ENCODE measurements around the gene IFIT5. TPM values are rescaled to one million over a fixed set of nuclear protein-coding genes. Genes with fewer than 3 reads are reported as not detected.

The IFIT5 gene
- total RNA-seq (10 to 100 TPM in 6 of 9 donors, 1 to 10 TPM in 3; 5.4 to 21.0 (median 10.4) TPM), polyA plus RNA-seq (1 to 10 TPM; 5.4 to 9.3 TPM)
- long read RNA-seq, donor 1, full-length matches to known transcripts = 23 of 24 reads
- long read RNA-seq, donor 1, partial matches to known transcripts = 0 of 24 reads
- long read RNA-seq, donor 1, other reads (novel, unspliced or antisense) = 1 of 24 reads
- long read RNA-seq, donor 2, full-length matches to known transcripts = 66 of 73 reads
- long read RNA-seq, donor 2, partial matches to known transcripts = 0 of 73 reads
- long read RNA-seq, donor 2, other reads (novel, unspliced or antisense) = 7 of 73 reads
- long read RNA-seq, donor 3, full-length matches to known transcripts = 24 of 26 reads
- long read RNA-seq, donor 3, partial matches to known transcripts = 0 of 26 reads
- long read RNA-seq, donor 3, other reads (novel, unspliced or antisense) = 2 of 26 reads

DNA sequence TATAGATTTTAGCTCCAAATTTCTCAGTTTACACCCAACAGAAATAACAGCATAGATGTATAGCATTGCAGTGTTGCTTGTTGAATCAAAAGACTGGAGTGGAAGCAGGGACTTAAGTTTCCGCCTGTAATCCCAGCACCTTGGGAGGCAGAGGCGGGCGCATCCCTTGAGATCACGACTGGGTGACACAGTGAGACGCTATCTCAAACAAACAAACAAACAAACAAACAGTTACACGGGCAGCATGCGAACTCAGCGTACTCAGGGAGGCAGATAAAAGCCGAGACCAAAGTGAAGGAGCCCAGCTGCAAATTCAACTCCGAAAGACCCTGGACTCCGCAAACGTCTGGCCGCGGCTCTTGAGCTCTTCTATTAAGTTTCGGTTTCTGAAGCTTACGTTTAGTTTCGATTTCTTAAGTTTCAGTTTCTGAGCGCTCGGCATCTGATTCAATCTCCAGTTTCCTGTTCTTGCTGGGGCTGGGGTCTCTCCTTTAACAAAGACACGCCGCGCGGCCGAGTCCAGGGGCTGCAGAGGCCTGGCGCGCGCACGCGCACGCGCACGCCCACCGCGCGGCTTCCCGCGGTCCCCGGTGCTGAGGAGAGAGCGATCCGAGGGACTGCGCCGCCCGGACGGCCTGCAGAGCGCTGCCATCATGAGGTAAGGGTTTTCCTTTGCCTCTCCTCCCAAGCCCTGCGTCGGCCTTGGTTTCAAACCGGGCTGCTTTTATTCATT is at the start of gene IFIT5:
Gene IFIT5, plus strand, starts transcription at position 423 of the 733 bp plus-strand sequence. Its CDS starts 231 bp downstream, at position 654.
- intact Hi-C loops (cut with DNase I) = loop anchor here in 5 of 10 donors (2.0 to 10.0 kb wide), 5 partner anchors 22 to 160 kb away; partner anchors contain the start of genes IFIT1 (in 1 of the 5), IFIT2 (in 1 of the 5), IFIT3 (in 1 of the 5) and LIPA (in 1 of the 5)
- peaks cover 0 to 53% (median 33%) of the 10 kb centered on the region in 12 donors for H3K4me1 ChIP-seq

GRCh38 chr10:89367529-89367928 is 46.8 kb upstream of the IFIT5 start:
- H3K27ac ChIP-seq = peak overlapping the region in 1 of 12 donors; percentile 52
- ATAC-seq = peak in 1 of 4 donors; percentile 12

More for the DNA sequence above, at the start of gene IFIT5:
- DNase-seq (peak; percentile 74 to 87 (median 78)), ATAC-seq (peak; percentile 79 to 95 (median 92))
- WGBS, 4 donors = 0 to 1% (median 0%) methylated on average over 21 to 48 of the region's 48 CpGs
- Histone ChIP-seq H3K36me3 (peaks cover 0 to 23% (median 12%) of the 10 kb centered on the region in 9 donors), H3K27me3 (no peaks in the 10 kb centered on the region), H3K9me3 (no peaks in the 10 kb centered on the region), H3K27ac (peak within 1 kb of the TSS; percentile 92 to 99 (median 96)), H3K4me3 (peak within 1 kb of the TSS; percentile 75 to 95 (median 86))
- TF ChIP-seq POLR2A (IDR thresholded peaks at IDR 0.05) = peak in 1 of 2 donors; percentile 38
- TF ChIP-seq, protein P1, sequence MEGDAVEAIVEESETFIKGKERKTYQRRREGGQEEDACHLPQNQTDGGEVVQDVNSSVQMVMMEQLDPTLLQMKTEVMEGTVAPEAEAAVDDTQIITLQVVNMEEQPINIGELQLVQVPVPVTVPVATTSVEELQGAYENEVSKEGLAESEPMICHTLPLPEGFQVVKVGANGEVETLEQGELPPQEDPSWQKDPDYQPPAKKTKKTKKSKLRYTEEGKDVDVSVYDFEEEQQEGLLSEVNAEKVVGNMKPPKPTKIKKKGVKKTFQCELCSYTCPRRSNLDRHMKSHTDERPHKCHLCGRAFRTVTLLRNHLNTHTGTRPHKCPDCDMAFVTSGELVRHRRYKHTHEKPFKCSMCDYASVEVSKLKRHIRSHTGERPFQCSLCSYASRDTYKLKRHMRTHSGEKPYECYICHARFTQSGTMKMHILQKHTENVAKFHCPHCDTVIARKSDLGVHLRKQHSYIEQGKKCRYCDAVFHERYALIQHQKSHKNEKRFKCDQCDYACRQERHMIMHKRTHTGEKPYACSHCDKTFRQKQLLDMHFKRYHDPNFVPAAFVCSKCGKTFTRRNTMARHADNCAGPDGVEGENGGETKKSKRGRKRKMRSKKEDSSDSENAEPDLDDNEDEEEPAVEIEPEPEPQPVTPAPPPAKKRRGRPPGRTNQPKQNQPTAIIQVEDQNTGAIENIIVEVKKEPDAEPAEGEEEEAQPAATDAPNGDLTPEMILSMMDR (IDR thresholded peaks at IDR 0.05) = peak in 3 of 12 donors; percentile 23 to 30 (median 25)

GRCh38 chr10:89368129-89368528 is 46.2 kb upstream of the IFIT5 start:
- peak overlapping the region in 1 of 12 donors; percentile 52 for H3K27ac ChIP-seq
- H3K27me3 ChIP-seq = no peaks in the 10 kb centered on the region
- H3K36me3 ChIP-seq = no peaks in the 10 kb centered on the region
- H3K4me3 ChIP-seq = no peak overlapping the region
- 65 to 80% (median 78%) methylated on average over 1 of the region's 1 CpG for WGBS, 4 donors
- no peaks in the 10 kb centered on the region for H3K9me3 ChIP-seq
- no peak for ATAC-seq
- intact Hi-C loops (cut with DNase I) = no loop called here
- DNase-seq = no peak
- H3K4me1 ChIP-seq = peaks cover 0 to 38% (median 12%) of the 10 kb centered on the region in 12 donors
- TF ChIP-seq, protein P1 (IDR thresholded peaks at IDR 0.05) = no peak
- TF ChIP-seq POLR2A (IDR thresholded peaks at IDR 0.05) = no peak

More at GRCh38 chr10:89367529-89367928, 46.8 kb upstream of the IFIT5 start:
- 60 to 72% (median 70%) methylated on average over 4 of the region's 4 CpGs for WGBS, 4 donors
- TF ChIP-seq POLR2A (IDR thresholded peaks at IDR 0.05) = no peak
- TF ChIP-seq, protein P1 (IDR thresholded peaks at IDR 0.05) = no peak
- Histone ChIP-seq H3K9me3 (no peaks in the 10 kb centered on the region), H3K4me1 (peaks cover 0 to 38% (median 11%) of the 10 kb centered on the region in 12 donors), H3K4me3 (no peak overlapping the region), H3K36me3 (no peaks in the 10 kb centered on the region), H3K27me3 (no peaks in the 10 kb centered on the region)
- no peak for DNase-seq
- intact Hi-C loops (cut with DNase I) = no loop called here

Data from heart left ventricle (tissue), 16 donors.